Endothelial cell of umbilical vein (primary cell): ENCODE results near the gene GOLPH3.

Experiments
- EZH2 ChIP-seq: IDR thresholded peaks from 2 replicates; pipeline ENCODE4 v1.6.1; 2012; ENCODE audit warnings: borderline replicate concordance, low read depth, mild to moderate bottlenecking, moderate library complexity, low read length, inconsistent platforms; ENCODE audit not compliant: severe bottlenecking
- POLR2AphosphoS5 ChIP-seq: IDR thresholded peaks from 2 replicates; pipeline ENCODE4 v1.6.1; 2012; ENCODE audit warnings: low read depth, mild to moderate bottlenecking, control low read depth, low read length, moderate library complexity; ENCODE audit not compliant: insufficient read depth
- TF ChIP-seq, protein P1 (sequence below), 2 donors: IDR thresholded peaks; 1 replicate in 1 of 2; 2 replicates in 1 of 2; pipeline ENCODE4 v1.5.1; 2011; ENCODE audit warnings: low read length in 2 of 2, mild to moderate bottlenecking in 2 of 2, moderate library complexity in 2 of 2, control low read depth in 1 of 2, inconsistent platforms in 1 of 2, low read depth in 1 of 2; ENCODE audit not compliant: insufficient read depth in 1 of 2; ENCODE audit errors: extremely low read depth in 1 of 2

DNA sequence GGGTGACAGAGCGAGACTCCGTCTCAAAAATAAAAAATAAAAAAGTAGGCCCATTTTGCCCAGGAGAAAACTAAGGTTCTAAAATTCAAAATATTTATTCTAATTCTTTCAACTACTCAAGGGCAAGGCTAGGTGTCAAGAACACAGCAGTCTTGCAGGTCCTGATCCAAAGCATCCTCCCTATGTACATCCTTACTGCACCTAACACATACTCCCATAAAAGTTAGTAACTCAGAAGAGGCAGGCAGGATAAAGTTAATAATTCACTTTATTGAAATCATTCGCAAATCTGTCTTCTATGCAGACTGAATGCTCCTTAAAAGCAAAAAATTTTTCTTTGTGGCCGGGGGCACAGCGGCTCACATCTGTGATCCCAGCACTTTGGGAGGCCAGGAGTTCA lies 11.1 kb downstream of the GOLPH3 start:
- TF ChIP-seq, protein P1, sequence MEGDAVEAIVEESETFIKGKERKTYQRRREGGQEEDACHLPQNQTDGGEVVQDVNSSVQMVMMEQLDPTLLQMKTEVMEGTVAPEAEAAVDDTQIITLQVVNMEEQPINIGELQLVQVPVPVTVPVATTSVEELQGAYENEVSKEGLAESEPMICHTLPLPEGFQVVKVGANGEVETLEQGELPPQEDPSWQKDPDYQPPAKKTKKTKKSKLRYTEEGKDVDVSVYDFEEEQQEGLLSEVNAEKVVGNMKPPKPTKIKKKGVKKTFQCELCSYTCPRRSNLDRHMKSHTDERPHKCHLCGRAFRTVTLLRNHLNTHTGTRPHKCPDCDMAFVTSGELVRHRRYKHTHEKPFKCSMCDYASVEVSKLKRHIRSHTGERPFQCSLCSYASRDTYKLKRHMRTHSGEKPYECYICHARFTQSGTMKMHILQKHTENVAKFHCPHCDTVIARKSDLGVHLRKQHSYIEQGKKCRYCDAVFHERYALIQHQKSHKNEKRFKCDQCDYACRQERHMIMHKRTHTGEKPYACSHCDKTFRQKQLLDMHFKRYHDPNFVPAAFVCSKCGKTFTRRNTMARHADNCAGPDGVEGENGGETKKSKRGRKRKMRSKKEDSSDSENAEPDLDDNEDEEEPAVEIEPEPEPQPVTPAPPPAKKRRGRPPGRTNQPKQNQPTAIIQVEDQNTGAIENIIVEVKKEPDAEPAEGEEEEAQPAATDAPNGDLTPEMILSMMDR (IDR thresholded peaks at IDR 0.05; ENCODE audit: extremely low read depth in 1 of 2, insufficient read depth in 1 of 2, low read depth in 1 of 2, low read length in 2 of 2) = no peak
- TF ChIP-seq POLR2AphosphoS5 (no peak), EZH2 (no peak)
